ENCODE data around the gene APOC3.

- TF ChIP-seq CTCF (IDR thresholded peaks at IDR 0.05) (no peak), POLR2A (IDR thresholded peaks at IDR 0.05) (no peak)
These were observed 37.9 kb downstream of the APOC3 start for GRCh38 chr11:116867619-116868018.

Data from thyroid gland (tissue), 4 donors.